AG04449 (cell line): ENCODE data around the gene LBR.

ENCODE experiments used
- CTCF ChIA-PET: fragments of 350-600 bp; formaldehyde crosslinking; extraction: SDS; loops from one replicate; lab custom pipeline; 2021; ENCODE audit warnings: antibody characterized with exemption; lab: Yijun Ruan, JAX
- POLR2A ChIA-PET: fragments of 400-600, 350-600 bp; formaldehyde crosslinking; extraction: SDS; loops from one replicate; lab custom pipeline; 2020; ENCODE audit warnings: antibody characterized with exemption, inconsistent platforms; lab: Yijun Ruan, JAX
- DNase-seq: peaks from one replicate; pipeline ENCODE4 v3.0.0-alpha.2; 2010; ENCODE audit warnings: low read depth, low spot score
- H3K4me3 ChIP-seq: 2 replicates; pipeline ENCODE4 v1.5.1; 2011; ENCODE audit warnings: low read depth, mild to moderate bottlenecking, control low read depth, low read length
- CTCF ChIP-seq: IDR thresholded peaks from one replicate; pipeline ENCODE4 v1.5.1; 2011; ENCODE audit warnings: mild to moderate bottlenecking, moderate library complexity, low read length, control low read depth, inconsistent platforms; ENCODE audit not compliant: insufficient read depth; ENCODE audit errors: missing control alignments

Gene LBR

GRCh38 chr1:225412321-225412720 lies 15.5 kb downstream of the LBR start:
- TF ChIP-seq CTCF: no peak
- DNase-seq: no peak
- no peak overlapping the region for H3K4me3 ChIP-seq
- ChIA-PET CTCF (no interaction called here), POLR2A (no interaction called here)

- DNase-seq: no peak
- TF ChIP-seq CTCF: no peak
- H3K4me3 ChIP-seq: no peak overlapping the region
- ChIA-PET POLR2A (no interaction called here), CTCF (no interaction called here)
Observed at GRCh38 chr1:225410036-225410435, 17.8 kb downstream of the LBR start.

- ChIA-PET CTCF (no interaction called here), POLR2A (no interaction called here)
- H3K4me3 ChIP-seq: no peak overlapping the region
- no peak for TF ChIP-seq CTCF
- no peak for DNase-seq
Observed at GRCh38 chr1:225409051-225409450, 18.8 kb downstream of the LBR start.

GRCh38 chr1:225408249-225408648 lies 19.6 kb downstream of the LBR start:
- CTCF ChIA-PET: no interaction called here
- POLR2A ChIA-PET: no interaction called here
- TF ChIP-seq CTCF: no peak

GRCh38 chr1:225407755-225408154 lies 20.1 kb downstream of the LBR start:
- ChIA-PET CTCF (no interaction called here), POLR2A (no interaction called here)
- TF ChIP-seq CTCF: no peak
- DNase-seq: no peak
- H3K4me3 ChIP-seq: no peak overlapping the region

More at GRCh38 chr1:225408249-225408648, 19.6 kb downstream of the LBR start:
- DNase-seq: no peak
- H3K4me3 ChIP-seq: no peak overlapping the region

GRCh38 chr1:225406976-225407725 lies 20.7 kb downstream of the LBR start:
- POLR2A ChIA-PET: no interaction called here
- CTCF ChIA-PET: no interaction called here
- no peak for DNase-seq
- TF ChIP-seq CTCF: no peak
- no peak overlapping the region for H3K4me3 ChIP-seq
